ENCODE results near the gene SREBF1. TPM values are rescaled to one million over a fixed set of nuclear protein-coding genes. Genes with fewer than 3 reads are reported as not detected.

The SREBF1 gene
- total and polyA plus RNA-seq, 2 of the 4 experiments (the other 2 are of a cell fraction): 3.4 to 20.4 TPM

DNA sequence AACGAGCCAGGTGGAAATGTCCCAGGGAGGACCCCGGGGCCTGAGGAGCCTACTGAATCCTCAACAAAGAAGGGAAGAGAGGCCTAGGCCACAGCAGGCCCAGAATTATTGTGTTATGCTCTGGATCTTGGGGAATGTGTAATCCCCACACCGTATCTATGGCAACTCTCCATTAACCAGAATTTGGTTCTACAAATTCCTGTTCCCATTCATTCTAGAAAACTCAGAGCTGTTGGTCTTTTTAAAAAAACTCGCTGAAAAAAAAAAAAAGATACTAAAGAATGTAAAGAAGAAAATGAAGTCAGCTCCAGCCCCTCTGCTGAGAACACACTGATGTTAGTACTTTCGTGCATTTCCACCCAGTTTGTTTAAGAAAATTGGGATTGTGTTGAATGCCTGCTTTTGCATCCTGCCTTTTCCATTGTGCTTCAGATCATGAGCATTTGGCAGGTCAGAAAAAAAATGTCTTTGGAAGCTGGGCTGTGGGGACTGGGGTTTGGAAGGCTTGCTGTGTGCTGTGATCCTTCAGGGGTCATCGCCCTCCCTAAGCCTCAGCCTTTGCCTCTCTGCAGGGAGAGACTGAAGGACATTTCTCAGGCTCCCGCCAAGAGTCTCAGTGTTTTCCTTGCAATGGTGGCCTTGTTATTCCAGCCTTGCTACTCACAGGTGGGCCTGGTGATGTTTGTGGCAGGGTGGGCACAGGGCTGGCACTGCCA is 69.5 kb downstream of the SREBF1 start:
- no peak overlapping the region for H2BK5ac ChIP-seq (ENCODE audit: low read depth, low read length, poor library complexity, severe bottlenecking)
- no peak overlapping the region for H2BK15ac ChIP-seq (ENCODE audit: low read depth, low read length)
- peaks cover 4% of the 10 kb centered on the region; the same call in 1 of the 2 replicates for H3K36me3 ChIP-seq (ENCODE audit: control insufficient read depth, insufficient read depth, low read length)
- DNase-seq (peak; percentile 22), ATAC-seq (ENCODE audit: low read depth) (peak; percentile 13)
- no peak overlapping the region for H3K27ac ChIP-seq (ENCODE audit: insufficient read depth, low read length)
- H3K79me1 ChIP-seq (ENCODE audit: low read depth in 1 of 2, low read length in 2 of 2): peaks cover 35 to 95% of the 10 kb centered on the region in 2 experiments
- CTCF ChIA-PET: interaction anchor here (0.6 kb wide), 1 partner anchor 792 kb away, joined by 3 read pairs; no protein-coding TSS in a partner anchor
- H3K4me3 ChIP-seq (ENCODE audit: insufficient read depth, low read depth, low read length): no peak overlapping the region
- 0 out of 2 replicates have a peak overlapping the region, but pooled peaks have one; percentile 37 for H3K14ac ChIP-seq (replicated peaks; ENCODE audit: low read depth, low read length)
- peaks cover 97% of the 10 kb centered on the region for H4K20me1 ChIP-seq (ENCODE audit: insufficient read depth, low read length)
- H4K8ac ChIP-seq (ENCODE audit: low read depth in 2 of 2, low read length in 2 of 2): no peak overlapping the region
- H3K9ac ChIP-seq (ENCODE audit: low read depth, low read length): no peak overlapping the region
- no peak overlapping the region for H2BK120ac ChIP-seq (ENCODE audit: low read depth, low read length)
- peak overlapping the region; percentile 77 for H2AK9ac ChIP-seq (replicated peaks; ENCODE audit: low read depth, low read length, poor library complexity)
- peaks cover 51% of the 10 kb centered on the region for H3K4me1 ChIP-seq (ENCODE audit: control insufficient read depth, insufficient read depth, low read length)
- H3K56ac ChIP-seq (ENCODE audit: extremely low read depth, insufficient read depth, low read length): no peak overlapping the region
- H2AK5ac ChIP-seq (ENCODE audit: low read depth, low read length): no peak overlapping the region
- no peak overlapping the region for H3K18ac ChIP-seq (ENCODE audit: low read depth, low read length)
- POLR2A ChIA-PET (ENCODE audit: unreplicated experiment): no interaction called here
- no peaks in the 10 kb centered on the region for H3K9me3 ChIP-seq (ENCODE audit: control insufficient read depth, insufficient read depth, low read length)
- H4K5ac ChIP-seq (ENCODE audit: low read depth, low read length): no peak overlapping the region
- WGBS, 2 experiments (ENCODE audit: extremely low coverage in 2 of 2, insufficient read length in 1 of 2): 75% methylated on average over 1 of the region's 7 CpGs; no CpG with 5 or more reads in 1 of the 2 experiments
- peak overlapping the region; percentile 12; the same call in 1 of the 2 replicates for H3K23ac ChIP-seq (ENCODE audit: low read depth, low read length)
- H3K4me2 ChIP-seq (ENCODE audit: low read depth, low read length): no peak overlapping the region
- dilution Hi-C loops (cut with HindIII; ENCODE audit: low sequenced_read_pairs, unreplicated experiment) (no loop called here), in situ Hi-C loops (cut with MboI; ENCODE audit: low sequenced_read_pairs) (no loop called here), intact Hi-C loops (cut with micrococcal nuclease) (no loop called here)
- no peak overlapping the region for H3K4ac ChIP-seq (ENCODE audit: low read depth, low read length)
- H4K91ac ChIP-seq (ENCODE audit: insufficient read depth, low read depth, low read length): no peak overlapping the region
- H2AFZ ChIP-seq (replicated peaks; ENCODE audit: low read length, poor library complexity): no peak overlapping the region
- H3K9me1 ChIP-seq (ENCODE audit: insufficient read depth, low read length): peaks cover 39% of the 10 kb centered on the region
- no peaks in the 10 kb centered on the region for H3K27me3 ChIP-seq (ENCODE audit: control insufficient read depth, insufficient read depth, low read length)
- no peak overlapping the region for H2BK20ac ChIP-seq (ENCODE audit: low read depth, low read length)
- no TSS peak for BruUV-seq (replicated peaks)
- TF ChIP-seq CEBPB (IDR thresholded peaks at IDR 0.05; ENCODE audit: low read depth, low read length): no peak
- no peak for TF ChIP-seq MAZ (IDR thresholded peaks at IDR 0.05; ENCODE audit: borderline replicate concordance, low read depth, low read length)
- TF ChIP-seq RFX5 (IDR thresholded peaks at IDR 0.05; ENCODE audit: low read depth, low read length): no peak
- TF ChIP-seq MXI1 (IDR thresholded peaks at IDR 0.05; ENCODE audit: borderline replicate concordance, low read depth, low read length): no peak
- no peak for TF ChIP-seq BHLHE40 (IDR thresholded peaks at IDR 0.05; ENCODE audit: low read depth, low read length)
- no peak for TF ChIP-seq MAFK (IDR thresholded peaks at IDR 0.05; ENCODE audit: low read depth, low read length)
- TF ChIP-seq, protein P1, sequence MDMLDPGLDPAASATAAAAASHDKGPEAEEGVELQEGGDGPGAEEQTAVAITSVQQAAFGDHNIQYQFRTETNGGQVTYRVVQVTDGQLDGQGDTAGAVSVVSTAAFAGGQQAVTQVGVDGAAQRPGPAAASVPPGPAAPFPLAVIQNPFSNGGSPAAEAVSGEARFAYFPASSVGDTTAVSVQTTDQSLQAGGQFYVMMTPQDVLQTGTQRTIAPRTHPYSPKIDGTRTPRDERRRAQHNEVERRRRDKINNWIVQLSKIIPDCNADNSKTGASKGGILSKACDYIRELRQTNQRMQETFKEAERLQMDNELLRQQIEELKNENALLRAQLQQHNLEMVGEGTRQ (IDR thresholded peaks at IDR 0.05; ENCODE audit: low read depth, low read length): no peak
- TF ChIP-seq RAD21 (IDR thresholded peaks at IDR 0.05; ENCODE audit: low read length): no peak
- TF ChIP-seq RCOR1 (IDR thresholded peaks at IDR 0.05; ENCODE audit: insufficient replicate concordance, low read length): no peak
- no peak for TF ChIP-seq POLR2A (IDR thresholded peaks at IDR 0.05; ENCODE audit: low read depth, low read length)
- TF ChIP-seq, protein P2, sequence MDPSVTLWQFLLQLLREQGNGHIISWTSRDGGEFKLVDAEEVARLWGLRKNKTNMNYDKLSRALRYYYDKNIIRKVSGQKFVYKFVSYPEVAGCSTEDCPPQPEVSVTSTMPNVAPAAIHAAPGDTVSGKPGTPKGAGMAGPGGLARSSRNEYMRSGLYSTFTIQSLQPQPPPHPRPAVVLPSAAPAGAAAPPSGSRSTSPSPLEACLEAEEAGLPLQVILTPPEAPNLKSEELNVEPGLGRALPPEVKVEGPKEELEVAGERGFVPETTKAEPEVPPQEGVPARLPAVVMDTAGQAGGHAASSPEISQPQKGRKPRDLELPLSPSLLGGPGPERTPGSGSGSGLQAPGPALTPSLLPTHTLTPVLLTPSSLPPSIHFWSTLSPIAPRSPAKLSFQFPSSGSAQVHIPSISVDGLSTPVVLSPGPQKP (IDR thresholded peaks at IDR 0.05; ENCODE audit: borderline replicate concordance, low read depth, low read length): no peak
- no peak for TF ChIP-seq CHD1 (IDR thresholded peaks at IDR 0.05; ENCODE audit: low read depth, low read length)
- no peak for TF ChIP-seq FOS (IDR thresholded peaks at IDR 0.05; ENCODE audit: low read depth, low read length)
- no peak for TF ChIP-seq SMC3 (IDR thresholded peaks at IDR 0.05; ENCODE audit: low read depth, low read length)
- TF ChIP-seq NFE2L2 (IDR thresholded peaks at IDR 0.05; ENCODE audit: low read depth, low read length): no peak

All from IMR-90 (cell line).